CD4-positive, CD25-positive, alpha-beta regulatory T cell (primary cell): Measurements from ENCODE around the gene SLC2A10. TPM values are rescaled to one million over a fixed set of nuclear protein-coding genes. Genes with fewer than 3 reads are reported as not detected.

Experiments used
- ATAC-seq, 2 donors: fragments of 150-1000 bp; cut with Tn5 transposase; one replicate each; pipeline ENCODE4 v1.10.0; 2021; ENCODE audit warnings: low read depth in 2 of 2, moderate number of reproducible peaks in 2 of 2, moderate library complexity in 1 of 2
- DNase-seq, 3 donors: peaks; one replicate each; pipeline versions ENCODE4 v3.0.0 to v3.0.0-alpha.2; 2012 to 2022; ENCODE audit warnings: mixed read lengths in 1 of 3
- H3K27ac ChIP-seq: one replicate; pipeline ENCODE4 v1.7.0; 2013; ENCODE audit warnings: mild to moderate bottlenecking, low read length; ENCODE audit not compliant: insufficient read depth, poor library complexity, severe bottlenecking
- H3K27me3 ChIP-seq: one replicate; pipeline ENCODE4 v1.7.0; 2013; ENCODE audit warnings: low read length; ENCODE audit not compliant: control insufficient read depth, insufficient read depth
- H3K36me3 ChIP-seq: one replicate; pipeline ENCODE4 v1.7.0; 2013; ENCODE audit warnings: mild to moderate bottlenecking, low read length, moderate library complexity; ENCODE audit not compliant: control insufficient read depth, insufficient read depth
- H3K4me1 ChIP-seq: 2 replicates; pipeline ENCODE4 v1.7.0; 2013; ENCODE audit warnings: mild to moderate bottlenecking, low read length; ENCODE audit not compliant: insufficient read depth, control insufficient read depth, poor library complexity, severe bottlenecking
- H3K4me3 ChIP-seq: one replicate; pipeline ENCODE4 v1.7.0; 2013; ENCODE audit warnings: low read depth, mild to moderate bottlenecking, low read length, moderate library complexity
- H3K9me3 ChIP-seq, 2 experiments: 1 replicate in 1 of 2; 2 replicates in 1 of 2; pipeline ENCODE4 v1.7.0; 2013; ENCODE audit warnings: low read length in 2 of 2, mild to moderate bottlenecking in 1 of 2, moderate library complexity in 1 of 2; ENCODE audit not compliant: control insufficient read depth in 2 of 2
- H3K27ac Mint-ChIP-seq, 3 donors: one replicate each; pipeline ENCODE4 v1.8.0; 2020 to 2022; ENCODE audit warnings: mild to moderate bottlenecking in 3 of 3, mixed read lengths in 3 of 3, moderate library complexity in 2 of 3
- H3K27me3 Mint-ChIP-seq: one replicate; pipeline ENCODE4 v1.8.0; 2022; ENCODE audit warnings: mild to moderate bottlenecking, mixed read lengths
- H3K36me3 Mint-ChIP-seq: one replicate; pipeline ENCODE4 v1.8.0; 2020; ENCODE audit warnings: mixed read lengths
- H3K4me1 Mint-ChIP-seq, 4 donors: one replicate each; pipeline ENCODE4 v1.8.0; 2020 to 2022; ENCODE audit warnings: mixed read lengths in 4 of 4, mild to moderate bottlenecking in 1 of 4
- H3K4me3 Mint-ChIP-seq, 4 donors: one replicate each; pipeline ENCODE4 v1.8.0; 2020 to 2022; ENCODE audit warnings: mild to moderate bottlenecking in 4 of 4, mixed read lengths in 4 of 4, moderate library complexity in 3 of 4
- H3K9me3 Mint-ChIP-seq, 7 donors: one replicate each; pipeline ENCODE4 v1.8.0; 2020 to 2022; ENCODE audit warnings: mixed read lengths in 7 of 7, mild to moderate bottlenecking in 3 of 7, moderate library complexity in 2 of 7
- polyA plus RNA-seq, 4 donors: library from polyadenylated mRNA; unstranded; fragments of 300-500 nt; fragmentation: Illumina TruSeq; gene quantifications; one replicate each; pipeline ENCODE4 v1.2.3, GENCODE V29; 2021
- total RNA-seq: library from RNA; stranded (reverse); gene quantifications from one replicate; pipeline ENCODE4 v1.2.3, GENCODE V29; 2022

The SLC2A10 gene
- total and polyA plus RNA-seq, 5 donors from 2014 or later: not detected

DNA sequence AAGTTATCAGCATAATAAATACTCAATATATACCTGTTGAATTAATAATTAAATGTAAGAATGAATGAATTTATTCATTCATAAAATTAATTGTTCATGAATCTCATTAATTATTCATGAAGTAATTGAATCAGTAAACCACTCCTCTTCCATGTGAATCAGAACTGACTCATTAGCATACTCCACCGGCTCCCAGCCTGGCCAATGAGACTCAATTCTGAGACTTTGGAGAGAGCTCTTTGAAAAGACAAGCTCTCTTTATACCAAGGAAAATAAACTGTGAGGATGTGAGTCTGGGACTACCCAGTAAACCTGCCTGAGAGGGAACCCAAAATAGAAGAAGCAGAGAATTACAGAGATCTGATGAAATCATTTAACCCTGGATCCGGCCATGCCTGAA lies 8.4 kb upstream of the SLC2A10 start:
- Mint-ChIP-seq H3K27me3 (peaks cover 24% of the 10 kb centered on the region), H3K4me1 (no peaks in the 10 kb centered on the region), H3K36me3 (peaks cover 4% of the 10 kb centered on the region), H3K9me3 (peaks cover 0 to 5% (median 2%) of the 10 kb centered on the region in 7 donors), H3K4me3 (no peak overlapping the region), H3K27ac (peak overlapping the region in 1 of 3 donors; percentile 60)
- Histone ChIP-seq H3K4me3 (no peak overlapping the region), H3K27ac (no peak overlapping the region), H3K9me3 (peaks cover 0 to 5% of the 10 kb centered on the region in 2 experiments), H3K4me1 (no peaks in the 10 kb centered on the region), H3K27me3 (peaks cover 21% of the 10 kb centered on the region), H3K36me3 (no peaks in the 10 kb centered on the region)
- ATAC-seq: no peak
- no peak for DNase-seq

DNA sequence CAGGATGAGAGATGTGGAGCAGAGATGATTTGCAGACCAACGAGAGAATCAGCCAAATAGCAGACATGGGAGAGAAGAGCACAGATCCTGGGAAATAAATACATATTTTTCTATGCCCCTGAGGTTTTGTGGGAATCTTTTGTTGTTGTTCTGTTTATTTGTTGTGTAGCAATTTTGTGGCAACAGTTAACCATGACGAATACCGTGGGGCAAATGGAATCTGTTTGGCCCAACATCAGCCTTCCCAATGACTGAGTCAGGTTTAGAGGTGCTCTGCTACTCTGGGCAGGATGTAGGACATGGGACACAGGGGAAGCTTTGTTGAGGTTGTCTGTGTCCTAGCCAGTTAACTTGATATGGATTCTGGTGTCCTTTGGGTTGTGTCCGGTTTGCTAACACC lies 7.9 kb upstream of the SLC2A10 start:
- H3K4me1 Mint-ChIP-seq: no peaks in the 10 kb centered on the region
- H3K4me3 ChIP-seq: no peak overlapping the region
- H3K4me3 Mint-ChIP-seq: no peak overlapping the region
- no peaks in the 10 kb centered on the region for H3K36me3 ChIP-seq
- ATAC-seq: no peak
- H3K9me3 ChIP-seq: peaks cover 0 to 10% of the 10 kb centered on the region in 2 experiments
- H3K27ac Mint-ChIP-seq: peak overlapping the region in 1 of 3 donors; percentile 60
- H3K4me1 ChIP-seq: no peaks in the 10 kb centered on the region
- no peak overlapping the region for H3K27ac ChIP-seq
- no peak for DNase-seq
- H3K27me3 Mint-ChIP-seq: peaks cover 20% of the 10 kb centered on the region
- H3K36me3 Mint-ChIP-seq: peaks cover 4% of the 10 kb centered on the region
- H3K9me3 Mint-ChIP-seq: peaks cover 0 to 8% (median 2%) of the 10 kb centered on the region in 7 donors
- H3K27me3 ChIP-seq: peaks cover 21% of the 10 kb centered on the region

DNA sequence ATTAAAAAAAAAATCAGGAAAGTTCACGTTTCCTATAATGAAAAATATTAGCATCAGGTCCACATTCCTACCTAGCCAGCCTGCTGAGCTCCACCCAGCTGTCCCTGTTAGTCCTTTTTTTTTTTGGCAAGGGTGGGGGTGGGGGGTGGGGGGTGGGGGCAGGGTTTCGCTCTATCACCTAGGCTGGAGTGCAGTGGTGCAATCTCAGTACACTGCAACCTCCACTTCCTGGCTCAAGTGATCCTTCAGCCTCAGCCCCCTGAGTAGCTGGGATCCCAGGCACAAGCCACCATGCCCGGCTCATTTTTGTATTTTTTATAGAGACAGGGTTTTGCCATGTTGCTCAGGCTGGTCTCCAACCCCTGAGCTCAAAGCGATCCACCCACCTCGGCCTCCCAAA lies 7.5 kb upstream of the SLC2A10 start:
- H3K4me3 Mint-ChIP-seq: no peak overlapping the region
- peaks cover 0 to 9% (median 2%) of the 10 kb centered on the region in 7 donors for H3K9me3 Mint-ChIP-seq
- no peak overlapping the region for H3K27ac ChIP-seq
- ATAC-seq (no peak), DNase-seq (no peak)
- no peaks in the 10 kb centered on the region for H3K4me1 ChIP-seq
- H3K27me3 Mint-ChIP-seq: peaks cover 24% of the 10 kb centered on the region
- peaks cover 0 to 14% of the 10 kb centered on the region in 2 experiments for H3K9me3 ChIP-seq
- H3K27me3 ChIP-seq: peaks cover 23% of the 10 kb centered on the region
- H3K4me3 ChIP-seq: no peak overlapping the region
- no peaks in the 10 kb centered on the region for H3K36me3 ChIP-seq
- H3K36me3 Mint-ChIP-seq: peaks cover 4% of the 10 kb centered on the region
- H3K27ac Mint-ChIP-seq: no peak overlapping the region
- H3K4me1 Mint-ChIP-seq: no peaks in the 10 kb centered on the region

DNA sequence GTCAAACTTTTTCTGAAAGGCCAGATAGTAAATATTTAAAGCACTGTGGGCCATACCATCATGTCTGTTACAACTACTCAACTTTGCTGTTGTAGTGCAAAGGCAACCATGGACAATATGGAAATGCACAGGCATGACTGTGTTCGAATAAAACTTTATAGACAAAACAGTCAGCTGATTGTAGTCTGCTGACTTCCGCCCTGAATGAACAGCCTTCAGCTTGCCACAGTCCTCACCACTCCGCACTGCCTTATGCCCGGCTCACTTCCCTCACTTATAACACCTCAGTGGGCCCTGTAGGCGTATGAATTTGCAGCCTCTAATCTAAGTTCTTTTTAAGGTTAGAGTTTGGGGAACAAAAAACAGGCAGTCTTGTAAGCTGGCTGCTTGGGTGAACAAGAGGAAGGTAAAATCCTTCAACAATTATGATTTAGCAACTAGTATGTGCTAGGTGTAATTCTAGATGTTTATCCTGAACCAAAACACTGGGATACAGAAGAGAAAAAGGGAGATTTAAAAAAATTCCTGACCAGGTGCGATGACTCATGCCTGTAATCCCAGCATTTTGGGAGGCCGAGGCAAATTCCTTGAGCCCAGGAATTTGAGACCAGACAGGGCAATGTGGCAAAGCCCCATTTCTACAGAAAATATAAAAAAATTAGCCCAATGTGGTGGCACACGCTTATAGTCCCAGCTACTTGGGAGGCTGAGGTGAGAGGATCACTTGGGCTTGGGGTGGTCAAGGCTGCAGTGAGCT lies 6.8 kb upstream of the SLC2A10 start:
- Mint-ChIP-seq H3K4me3 (no peak overlapping the region), H3K36me3 (peaks cover 4% of the 10 kb centered on the region)

DNA sequence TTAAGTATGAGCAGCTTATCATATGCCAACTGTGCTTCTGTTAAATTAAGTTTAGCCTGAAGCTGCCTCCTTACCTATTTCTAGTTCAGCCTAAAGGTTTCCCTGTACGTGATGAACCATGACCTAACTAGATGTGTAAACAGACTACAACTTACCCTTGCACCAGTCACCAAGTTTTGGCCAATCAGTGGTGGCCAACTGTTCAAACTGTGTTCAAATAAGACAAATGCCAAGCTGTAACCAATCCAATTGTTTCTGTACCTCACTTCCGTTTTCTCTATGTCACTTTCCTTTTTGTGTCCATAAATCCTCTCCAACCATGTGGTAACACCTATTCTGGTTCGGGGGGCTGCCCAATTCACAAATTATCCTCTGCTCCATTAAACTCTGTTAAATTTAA lies 6.0 kb upstream of the SLC2A10 start:
- H3K9me3 ChIP-seq: peaks cover 0 to 15% of the 10 kb centered on the region in 2 experiments
- H3K9me3 Mint-ChIP-seq: peaks cover 0 to 9% (median 2%) of the 10 kb centered on the region in 7 donors
- H3K4me1 Mint-ChIP-seq: no peaks in the 10 kb centered on the region
- H3K27me3 ChIP-seq: peaks cover 26% of the 10 kb centered on the region
- no peak overlapping the region for H3K27ac Mint-ChIP-seq
- H3K27ac ChIP-seq: no peak overlapping the region
- no peak overlapping the region for H3K4me3 Mint-ChIP-seq
- peaks cover 35% of the 10 kb centered on the region for H3K27me3 Mint-ChIP-seq
- H3K36me3 Mint-ChIP-seq: peaks cover 4% of the 10 kb centered on the region
- no peak overlapping the region for H3K4me3 ChIP-seq
- DNase-seq: no peak
- H3K4me1 ChIP-seq: no peaks in the 10 kb centered on the region
- no peaks in the 10 kb centered on the region for H3K36me3 ChIP-seq
- no peak for ATAC-seq

More for the DNA sequence above, 6.8 kb upstream of the SLC2A10 start:
- H3K27ac Mint-ChIP-seq: no peak overlapping the region
- Histone ChIP-seq H3K4me3 (no peak overlapping the region), H3K27me3 (peaks cover 24% of the 10 kb centered on the region), H3K4me1 (no peaks in the 10 kb centered on the region), H3K27ac (no peak overlapping the region), H3K36me3 (no peaks in the 10 kb centered on the region), H3K9me3 (peaks cover 0 to 15% of the 10 kb centered on the region in 2 experiments)
- DNase-seq (no peak), ATAC-seq (no peak)
- H3K9me3 Mint-ChIP-seq: peaks cover 0 to 9% (median 2%) of the 10 kb centered on the region in 7 donors
- H3K27me3 Mint-ChIP-seq: peaks cover 30% of the 10 kb centered on the region
- no peaks in the 10 kb centered on the region for H3K4me1 Mint-ChIP-seq

DNA sequence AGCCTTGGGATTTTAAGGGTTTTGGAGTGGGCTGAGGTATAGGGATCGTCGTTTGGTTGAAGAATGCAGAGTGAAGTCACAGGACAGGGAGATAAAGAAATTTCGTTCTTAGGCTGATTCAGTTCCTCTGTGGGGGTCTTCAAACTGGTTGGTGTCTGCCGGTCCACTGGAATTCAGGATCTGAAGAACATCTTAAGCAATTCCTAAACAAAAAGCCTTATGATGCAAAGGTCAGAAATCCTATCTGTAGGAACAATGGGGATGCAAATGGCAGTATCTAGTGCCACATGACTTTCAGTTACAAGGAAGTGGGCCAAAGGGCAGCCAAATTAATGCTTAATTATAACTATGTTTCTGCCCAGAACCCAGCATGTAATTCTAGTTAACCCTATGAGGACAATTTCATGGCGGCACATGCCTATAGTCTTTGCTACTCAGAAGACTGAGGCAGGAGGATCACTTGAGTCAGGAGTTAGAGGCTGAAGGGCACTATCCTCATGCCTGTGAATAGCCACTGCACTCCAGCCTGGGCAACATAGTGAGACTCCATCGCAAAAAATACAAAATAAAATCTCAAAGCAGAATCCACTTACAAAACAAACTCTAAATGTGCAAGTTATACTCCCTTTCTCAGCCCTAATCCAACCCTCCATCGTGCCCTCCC lies 4.6 kb upstream of the SLC2A10 start:
- H3K27ac Mint-ChIP-seq: no peak overlapping the region
- H3K4me3 Mint-ChIP-seq: no peak overlapping the region
- H3K4me3 ChIP-seq: no peak overlapping the region
- H3K4me1 Mint-ChIP-seq: peaks cover 0 to 6% (median 2%) of the 10 kb centered on the region in 4 donors
- H3K9me3 ChIP-seq: peaks cover 0 to 11% of the 10 kb centered on the region in 2 experiments
- H3K9me3 Mint-ChIP-seq: peaks cover 0 to 7% (median 4%) of the 10 kb centered on the region in 7 donors
- H3K27ac ChIP-seq: no peak overlapping the region
- peaks cover 3% of the 10 kb centered on the region for H3K4me1 ChIP-seq
- H3K36me3 ChIP-seq: no peaks in the 10 kb centered on the region
- peaks cover 30% of the 10 kb centered on the region for H3K27me3 ChIP-seq
- no peak for DNase-seq
- H3K36me3 Mint-ChIP-seq: peaks cover under 1% of the 10 kb centered on the region
- no peak for ATAC-seq
- peaks cover 44% of the 10 kb centered on the region for H3K27me3 Mint-ChIP-seq

DNA sequence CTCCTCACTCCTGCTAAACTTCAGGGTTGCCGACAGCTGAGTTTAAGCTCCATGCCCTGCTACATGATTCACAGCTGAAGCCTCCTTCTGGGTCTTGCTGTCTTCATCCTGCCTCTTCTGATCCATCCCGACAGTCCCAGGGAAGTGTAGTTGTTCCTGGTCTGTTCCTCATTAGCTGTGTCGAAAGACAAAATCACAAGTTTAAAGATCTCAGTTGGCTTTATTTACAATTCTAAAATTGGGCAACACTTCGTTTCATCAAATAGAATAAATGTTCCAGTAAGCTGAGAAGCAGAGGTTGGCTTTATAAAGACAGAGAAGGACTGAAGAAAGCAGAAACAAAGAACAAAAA lies 4.1 kb upstream of the SLC2A10 start:
- Histone ChIP-seq H3K27me3 (peaks cover 34% of the 10 kb centered on the region), H3K36me3 (no peaks in the 10 kb centered on the region), H3K4me1 (peaks cover 7% of the 10 kb centered on the region), H3K27ac (no peak overlapping the region), H3K9me3 (peaks cover 0 to 11% of the 10 kb centered on the region in 2 experiments), H3K4me3 (no peak overlapping the region)
- Mint-ChIP-seq H3K36me3 (no peaks in the 10 kb centered on the region), H3K27ac (no peak overlapping the region), H3K4me3 (no peak overlapping the region), H3K9me3 (peaks cover 0 to 7% (median 4%) of the 10 kb centered on the region in 7 donors), H3K4me1 (peaks cover 0 to 11% (median 6%) of the 10 kb centered on the region in 4 donors), H3K27me3 (peaks cover 49% of the 10 kb centered on the region)
- no peak for ATAC-seq
- DNase-seq: no peak
